Amniotic stem cell (primary cell): Measurements from ENCODE around the gene TNFRSF1B.
"Not testable (repeated sequence)": the region's sequence is repeated elsewhere in the genome, so short reads cannot be mapped to it uniquely, and the experiment has no call there.

Source experiments
- DNase-seq: peaks from one replicate; lab custom pipeline; 2025; lab: John Stamatoyannopoulos, UW

TNFRSF1B gene

GRCh38 chr1:12219800-12220199 is 53.0 kb downstream of the TNFRSF1B start:
- no peak for DNase-seq

- no peak for DNase-seq
Measured at GRCh38 chr1:12220890-12221289, 54.1 kb downstream of the TNFRSF1B start.

GRCh38 chr1:12222700-12223099 is 55.9 kb downstream of the TNFRSF1B start:
- DNase-seq: not testable (repeated sequence)

- DNase-seq: not testable (repeated sequence)
Measured at GRCh38 chr1:12224092-12224491, 57.3 kb downstream of the TNFRSF1B start.

GRCh38 chr1:12228979-12229378 is 62.2 kb downstream of the TNFRSF1B start:
- DNase-seq: no peak

- no peak for DNase-seq
Measured at GRCh38 chr1:12229386-12229834, 62.6 kb downstream of the TNFRSF1B start.

- peak; percentile 82 for DNase-seq
Measured at GRCh38 chr1:12229835-12230548, 63.2 kb downstream of the TNFRSF1B start, which contains the start of gene VPS13D. TSS of gene VPS13D (plus strand) at chr1:12230030. CDS start at chr1:12234267, 4,237 bp downstream.

GRCh38 chr1:12230549-12231275 is 63.9 kb downstream of the TNFRSF1B start:
- DNase-seq: no peak

- DNase-seq: no peak
Measured at GRCh38 chr1:12231276-12231595, 64.4 kb downstream of the TNFRSF1B start.

GRCh38 chr1:12232221-12232620 is 65.4 kb downstream of the TNFRSF1B start:
- DNase-seq: no peak

GRCh38 chr1:12244078-12244477 is 77.3 kb downstream of the TNFRSF1B start:
- DNase-seq: no peak

- DNase-seq: no peak
Measured at GRCh38 chr1:12244585-12244984, 77.8 kb downstream of the TNFRSF1B start.

- DNase-seq: no peak
Measured at GRCh38 chr1:12245116-12245515, 78.3 kb downstream of the TNFRSF1B start.

- DNase-seq: no peak
Measured at GRCh38 chr1:12245733-12246132, 78.9 kb downstream of the TNFRSF1B start.

GRCh38 chr1:12246584-12246983 is 79.8 kb downstream of the TNFRSF1B start:
- DNase-seq: no peak

- DNase-seq: no peak
Measured at GRCh38 chr1:12249181-12249580, 82.4 kb downstream of the TNFRSF1B start.

GRCh38 chr1:12249748-12250147 is 83.0 kb downstream of the TNFRSF1B start:
- no peak for DNase-seq

- no peak for DNase-seq
Measured at GRCh38 chr1:12251442-12251841, 84.7 kb downstream of the TNFRSF1B start.

- DNase-seq: no peak
Measured at GRCh38 chr1:12255913-12256312, 89.1 kb downstream of the TNFRSF1B start.

- DNase-seq: no peak
Measured at GRCh38 chr1:12258272-12258671, 91.5 kb downstream of the TNFRSF1B start.
